ENCODE measurements around the gene USP15.

DNA sequence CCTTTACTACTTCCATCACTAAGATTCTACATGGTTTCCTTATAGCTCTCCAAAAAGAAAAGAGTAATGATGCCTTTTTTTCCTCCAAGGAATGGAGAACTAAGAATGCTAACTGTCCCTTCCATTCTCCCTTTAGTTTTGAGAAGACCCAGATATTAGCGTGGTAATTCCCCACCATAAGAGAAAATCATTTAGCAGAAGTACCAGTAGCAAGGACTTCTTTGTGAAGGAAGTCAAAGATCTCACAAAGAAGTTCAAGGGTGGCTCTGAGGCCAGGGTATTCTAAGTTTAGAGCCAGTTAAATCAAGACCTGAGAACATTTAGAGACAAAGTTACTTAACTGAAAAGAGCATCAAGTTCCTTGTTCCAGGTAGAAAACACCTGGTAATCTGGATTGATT lies 7.3 kb downstream of the USP15 start:
- TF ChIP-seq, protein P1, sequence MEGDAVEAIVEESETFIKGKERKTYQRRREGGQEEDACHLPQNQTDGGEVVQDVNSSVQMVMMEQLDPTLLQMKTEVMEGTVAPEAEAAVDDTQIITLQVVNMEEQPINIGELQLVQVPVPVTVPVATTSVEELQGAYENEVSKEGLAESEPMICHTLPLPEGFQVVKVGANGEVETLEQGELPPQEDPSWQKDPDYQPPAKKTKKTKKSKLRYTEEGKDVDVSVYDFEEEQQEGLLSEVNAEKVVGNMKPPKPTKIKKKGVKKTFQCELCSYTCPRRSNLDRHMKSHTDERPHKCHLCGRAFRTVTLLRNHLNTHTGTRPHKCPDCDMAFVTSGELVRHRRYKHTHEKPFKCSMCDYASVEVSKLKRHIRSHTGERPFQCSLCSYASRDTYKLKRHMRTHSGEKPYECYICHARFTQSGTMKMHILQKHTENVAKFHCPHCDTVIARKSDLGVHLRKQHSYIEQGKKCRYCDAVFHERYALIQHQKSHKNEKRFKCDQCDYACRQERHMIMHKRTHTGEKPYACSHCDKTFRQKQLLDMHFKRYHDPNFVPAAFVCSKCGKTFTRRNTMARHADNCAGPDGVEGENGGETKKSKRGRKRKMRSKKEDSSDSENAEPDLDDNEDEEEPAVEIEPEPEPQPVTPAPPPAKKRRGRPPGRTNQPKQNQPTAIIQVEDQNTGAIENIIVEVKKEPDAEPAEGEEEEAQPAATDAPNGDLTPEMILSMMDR (tag by site-specific recombination; IDR thresholded peaks at IDR 0.05), result no peak
- TF ChIP-seq, protein P2, sequence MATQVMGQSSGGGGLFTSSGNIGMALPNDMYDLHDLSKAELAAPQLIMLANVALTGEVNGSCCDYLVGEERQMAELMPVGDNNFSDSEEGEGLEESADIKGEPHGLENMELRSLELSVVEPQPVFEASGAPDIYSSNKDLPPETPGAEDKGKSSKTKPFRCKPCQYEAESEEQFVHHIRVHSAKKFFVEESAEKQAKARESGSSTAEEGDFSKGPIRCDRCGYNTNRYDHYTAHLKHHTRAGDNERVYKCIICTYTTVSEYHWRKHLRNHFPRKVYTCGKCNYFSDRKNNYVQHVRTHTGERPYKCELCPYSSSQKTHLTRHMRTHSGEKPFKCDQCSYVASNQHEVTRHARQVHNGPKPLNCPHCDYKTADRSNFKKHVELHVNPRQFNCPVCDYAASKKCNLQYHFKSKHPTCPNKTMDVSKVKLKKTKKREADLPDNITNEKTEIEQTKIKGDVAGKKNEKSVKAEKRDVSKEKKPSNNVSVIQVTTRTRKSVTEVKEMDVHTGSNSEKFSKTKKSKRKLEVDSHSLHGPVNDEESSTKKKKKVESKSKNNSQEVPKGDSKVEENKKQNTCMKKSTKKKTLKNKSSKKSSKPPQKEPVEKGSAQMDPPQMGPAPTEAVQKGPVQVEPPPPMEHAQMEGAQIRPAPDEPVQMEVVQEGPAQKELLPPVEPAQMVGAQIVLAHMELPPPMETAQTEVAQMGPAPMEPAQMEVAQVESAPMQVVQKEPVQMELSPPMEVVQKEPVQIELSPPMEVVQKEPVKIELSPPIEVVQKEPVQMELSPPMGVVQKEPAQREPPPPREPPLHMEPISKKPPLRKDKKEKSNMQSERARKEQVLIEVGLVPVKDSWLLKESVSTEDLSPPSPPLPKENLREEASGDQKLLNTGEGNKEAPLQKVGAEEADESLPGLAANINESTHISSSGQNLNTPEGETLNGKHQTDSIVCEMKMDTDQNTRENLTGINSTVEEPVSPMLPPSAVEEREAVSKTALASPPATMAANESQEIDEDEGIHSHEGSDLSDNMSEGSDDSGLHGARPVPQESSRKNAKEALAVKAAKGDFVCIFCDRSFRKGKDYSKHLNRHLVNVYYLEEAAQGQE (tag by site-specific recombination; IDR thresholded peaks at IDR 0.05), result no peak
- TF ChIP-seq, protein P3, sequence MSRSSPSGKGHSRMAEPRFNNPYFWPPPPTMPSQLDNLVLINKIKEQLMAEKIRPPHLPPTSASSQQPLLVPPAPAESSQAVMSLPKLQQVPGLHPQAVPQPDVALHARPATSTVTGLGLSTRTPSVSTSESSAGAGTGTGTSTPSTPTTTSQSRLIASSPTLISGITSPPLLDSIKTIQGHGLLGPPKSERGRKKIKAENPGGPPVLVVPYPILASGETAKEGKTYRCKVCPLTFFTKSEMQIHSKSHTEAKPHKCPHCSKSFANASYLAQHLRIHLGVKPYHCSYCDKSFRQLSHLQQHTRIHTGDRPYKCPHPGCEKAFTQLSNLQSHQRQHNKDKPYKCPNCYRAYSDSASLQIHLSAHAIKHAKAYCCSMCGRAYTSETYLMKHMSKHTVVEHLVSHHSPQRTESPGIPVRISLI (tag by site-specific recombination; IDR thresholded peaks at IDR 0.05), result no peak
- TF ChIP-seq ZBTB1 (tag by site-specific recombination; IDR thresholded peaks at IDR 0.05) (no peak), HOXA7 (CRISPR knock-in tag; IDR thresholded peaks at IDR 0.05; ENCODE audit: borderline replicate concordance) (no peak), ZNF184 (tag by site-specific recombination; IDR thresholded peaks at IDR 0.05) (no peak), ZNF658 (tag by site-specific recombination; IDR thresholded peaks at IDR 0.05) (no peak), ZNF792 (tag by site-specific recombination; IDR thresholded peaks at IDR 0.05) (no peak), ZNF214 (tag by site-specific recombination; IDR thresholded peaks at IDR 0.05; ENCODE audit: borderline replicate concordance) (no peak), KLF9 (tag by site-specific recombination; IDR thresholded peaks at IDR 0.05; ENCODE audit: low read depth) (no peak), ZNF623 (tag by site-specific recombination; IDR thresholded peaks at IDR 0.05) (no peak), ZNF239 (tag by site-specific recombination; IDR thresholded peaks at IDR 0.05) (no peak)
- TF ChIP-seq, protein P4, sequence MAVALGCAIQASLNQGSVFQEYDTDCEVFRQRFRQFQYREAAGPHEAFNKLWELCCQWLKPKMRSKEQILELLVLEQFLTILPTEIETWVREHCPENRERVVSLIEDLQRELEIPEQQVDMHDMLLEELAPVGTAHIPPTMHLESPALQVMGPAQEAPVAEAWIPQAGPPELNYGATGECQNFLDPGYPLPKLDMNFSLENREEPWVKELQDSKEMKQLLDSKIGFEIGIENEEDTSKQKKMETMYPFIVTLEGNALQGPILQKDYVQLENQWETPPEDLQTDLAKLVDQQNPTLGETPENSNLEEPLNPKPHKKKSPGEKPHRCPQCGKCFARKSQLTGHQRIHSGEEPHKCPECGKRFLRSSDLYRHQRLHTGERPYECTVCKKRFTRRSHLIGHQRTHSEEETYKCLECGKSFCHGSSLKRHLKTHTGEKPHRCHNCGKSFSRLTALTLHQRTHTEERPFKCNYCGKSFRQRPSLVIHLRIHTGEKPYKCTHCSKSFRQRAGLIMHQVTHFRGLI (tag by site-specific recombination; IDR thresholded peaks at IDR 0.05), result no peak
- TF ChIP-seq, protein P5, sequence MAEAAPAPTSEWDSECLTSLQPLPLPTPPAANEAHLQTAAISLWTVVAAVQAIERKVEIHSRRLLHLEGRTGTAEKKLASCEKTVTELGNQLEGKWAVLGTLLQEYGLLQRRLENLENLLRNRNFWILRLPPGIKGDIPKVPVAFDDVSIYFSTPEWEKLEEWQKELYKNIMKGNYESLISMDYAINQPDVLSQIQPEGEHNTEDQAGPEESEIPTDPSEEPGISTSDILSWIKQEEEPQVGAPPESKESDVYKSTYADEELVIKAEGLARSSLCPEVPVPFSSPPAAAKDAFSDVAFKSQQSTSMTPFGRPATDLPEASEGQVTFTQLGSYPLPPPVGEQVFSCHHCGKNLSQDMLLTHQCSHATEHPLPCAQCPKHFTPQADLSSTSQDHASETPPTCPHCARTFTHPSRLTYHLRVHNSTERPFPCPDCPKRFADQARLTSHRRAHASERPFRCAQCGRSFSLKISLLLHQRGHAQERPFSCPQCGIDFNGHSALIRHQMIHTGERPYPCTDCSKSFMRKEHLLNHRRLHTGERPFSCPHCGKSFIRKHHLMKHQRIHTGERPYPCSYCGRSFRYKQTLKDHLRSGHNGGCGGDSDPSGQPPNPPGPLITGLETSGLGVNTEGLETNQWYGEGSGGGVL (tag by site-specific recombination; IDR thresholded peaks at IDR 0.05), result no peak
